B cell (primary cell): ENCODE measurements around the gene MYCL. TPM values are rescaled to one million over a fixed set of nuclear protein-coding genes. Genes with fewer than 3 reads are reported as not detected.
"Not testable (repeated sequence)": the region's sequence is repeated elsewhere in the genome, so short reads cannot be mapped to it uniquely, and the experiment has no call there.

Experiments used
- ATAC-seq: fragments of 200-7000 bp; cut with Tn5 transposase; one replicate; pipeline ENCODE4 v1.10.0; 2021; ENCODE audit warnings: low read depth, mild to moderate bottlenecking, moderate number of reproducible peaks, moderate library complexity
- CTCF ChIA-PET: fragments of 350-600 bp; sonication (Branson Sonifier 250); formaldehyde crosslinking; loops from one replicate; lab custom pipeline; 2021; ENCODE audit warnings: antibody characterized with exemption, inconsistent platforms; lab: Charles Lee
- POLR2A ChIA-PET: fragments of 350-600 bp; sonication (Branson Sonifier 250); formaldehyde crosslinking; loops from one replicate; lab custom pipeline; 2021; ENCODE audit warnings: antibody characterized with exemption; lab: Charles Lee
- DNase-seq: peaks from one replicate; pipeline ENCODE4 v3.0.0; 2013
- H2AFZ ChIP-seq: 2 replicates; pipeline ENCODE4 v1.6.1; 2012; ENCODE audit warnings: mild to moderate bottlenecking, low read depth, low read length; ENCODE audit not compliant: insufficient read depth, poor library complexity, severe bottlenecking
- H3K27ac ChIP-seq, 2 donors: 1 replicate in 1 of 2; 2 replicates in 1 of 2; pipeline ENCODE4 v1.5.1; 2012 to 2013; ENCODE audit warnings: low read length in 2 of 2, mild to moderate bottlenecking in 2 of 2, moderate library complexity in 1 of 2
- H3K27me3 ChIP-seq, 4 experiments: fragments of 200-600 bp in 1 of 4; sonication (generic) in 1 of 4; replicated peaks in 1 of 4; 1 replicate in 2 of 4; 2 replicates in 2 of 4; pipeline versions ENCODE4 v1.6.1 to v1.7.0; 2013 to 2016; ENCODE audit warnings: low read length in 3 of 4, mild to moderate bottlenecking in 2 of 4, mixed read lengths in 1 of 4, moderate library complexity in 1 of 4; ENCODE audit not compliant: insufficient read depth in 4 of 4, control insufficient read depth in 3 of 4; ENCODE audit errors: control extremely low read depth in 1 of 4
- H3K36me3 ChIP-seq, 2 experiments: replicated peaks in 1 of 2; 1 replicate in 1 of 2; 2 replicates in 1 of 2; pipeline versions ENCODE4 v1.6.1 to v1.7.1; 2013; ENCODE audit warnings: low read length in 1 of 2; ENCODE audit not compliant: insufficient read depth in 2 of 2, control insufficient read depth in 1 of 2; ENCODE audit errors: control extremely low read depth in 1 of 2, extremely low read depth in 1 of 2
- H3K4me1 ChIP-seq, 2 donors: fragments of 200-600 bp in 1 of 2; sonication (generic) in 1 of 2; 1 replicate in 1 of 2; 2 replicates in 1 of 2; pipeline versions ENCODE4 v1.5.1 to v1.6.1; 2013 to 2017; ENCODE audit warnings: low read length in 2 of 2; ENCODE audit not compliant: control insufficient read depth in 2 of 2, insufficient read depth in 2 of 2
- H3K4me2 ChIP-seq: replicated peaks from 2 replicates; pipeline ENCODE3; 2012; ENCODE audit warnings: mild to moderate bottlenecking, low read depth, low read length; ENCODE audit not compliant: poor library complexity, severe bottlenecking
- H3K4me3 ChIP-seq, 5 experiments: fragments of 200-600 bp in 1 of 5; sonication (generic) in 1 of 5; 1 replicate in 3 of 5; 2 replicates in 2 of 5; pipeline versions ENCODE4 v1.5.1 to v1.7.0; 2011 to 2016; ENCODE audit warnings: low read length in 4 of 5, mild to moderate bottlenecking in 4 of 5, low read depth in 2 of 5, control low read depth in 1 of 5, moderate library complexity in 1 of 5; ENCODE audit not compliant: insufficient read depth in 1 of 5; ENCODE audit errors: control extremely low read depth in 1 of 5, extremely low read depth in 1 of 5
- H3K79me2 ChIP-seq: fragments of 200-600 bp; sonication (generic); one replicate; pipeline ENCODE4 v1.6.0; 2016; ENCODE audit warnings: low read length; ENCODE audit not compliant: control insufficient read depth, insufficient read depth
- H3K9ac ChIP-seq: fragments of 200-600 bp; sonication (generic); 2 replicates; pipeline ENCODE4 v1.6.1; 2017; ENCODE audit warnings: mild to moderate bottlenecking, low read length, moderate library complexity
- H3K9me3 ChIP-seq, 3 donors: one replicate each; pipeline versions ENCODE4 v1.6.1 to v1.7.1; 2013; ENCODE audit warnings: low read length in 2 of 3; ENCODE audit not compliant: control insufficient read depth in 2 of 3, insufficient read depth in 1 of 3; ENCODE audit errors: control extremely low read depth in 1 of 3
- H4K20me1 ChIP-seq: 2 replicates; pipeline ENCODE4 v1.6.0; 2012; ENCODE audit warnings: mild to moderate bottlenecking, low read length; ENCODE audit not compliant: insufficient read depth, control insufficient read depth, poor library complexity, severe bottlenecking
- H3K27ac Mint-ChIP-seq: one replicate; pipeline ENCODE4 v1.8.0; 2021; ENCODE audit warnings: mixed read lengths
- H3K27me3 Mint-ChIP-seq: one replicate; pipeline ENCODE4 v1.8.0; 2021; ENCODE audit warnings: mixed read lengths
- H3K4me1 Mint-ChIP-seq: one replicate; pipeline ENCODE4 v1.8.0; 2021; ENCODE audit warnings: mixed read lengths
- H3K4me3 Mint-ChIP-seq: one replicate; pipeline ENCODE4 v1.8.0; 2021; ENCODE audit warnings: mixed read lengths
- H3K9me3 Mint-ChIP-seq: one replicate; pipeline ENCODE4 v1.8.0; 2022; ENCODE audit warnings: mixed read lengths; ENCODE audit not compliant: insufficient read depth
- EZH2 ChIP-seq: IDR thresholded peaks from 2 replicates; pipeline ENCODE4 v1.6.1; 2012; ENCODE audit warnings: borderline replicate concordance, low read depth, mild to moderate bottlenecking, moderate library complexity, low read length; ENCODE audit not compliant: insufficient read depth, poor library complexity, severe bottlenecking
- WGBS: methylation state at CpG from one replicate; pipeline ENCODE4 v1.1.5; 2013; ENCODE audit warnings: missing lambda C conversion rate; ENCODE audit not compliant: insufficient coverage; 5-methylcytosine and 5-hydroxymethylcytosine counted together
- intact Hi-C: fragments of 100-400 bp; cut with micrococcal nuclease; formaldehyde crosslinking; loops from one replicate; pipeline ENCODE4 v1.10.0; 2022
- polyA plus RNA-seq: library from polyadenylated mRNA; depleted of rRNA; stranded (reverse); fragments of >200 nt; gene quantifications from 2 replicates; pipeline ENCODE4 v1.2.3, GENCODE V29; 2012
- total RNA-seq, 2 donors: library from RNA; stranded (reverse); fragments of 120-200 nt in 1 of 2; gene quantifications; 1 replicate in 1 of 2; 2 replicates in 1 of 2; pipeline versions ENCODE4 v1.2.3 to v1.2.4, GENCODE V29; 2013 to 2022
- TF ChIP-seq, protein P1 (sequence below): fragments of 200-600 bp; IDR thresholded peaks from one replicate; pipeline ENCODE4 v1.8.0; 2022; ENCODE audit warnings: antibody characterized with exemption, mild to moderate bottlenecking

MYCL gene
- total and polyA plus RNA-seq, 2 donors (not counting 1 experiment from before 2014, with no cell fraction given): 0.03 to 0.62 TPM

GRCh38 chr1:39869538-39870112 is 32.1 kb downstream of the MYCL start:
- DNase-seq, H3K4me3 ChIP-seq, CTCF ChIA-PET, H3K27ac Mint-ChIP-seq, H3K9me3 Mint-ChIP-seq, H3K27me3 Mint-ChIP-seq, H3K4me1 Mint-ChIP-seq, ATAC-seq, H3K27me3 ChIP-seq, H3K9me3 ChIP-seq, H3K4me1 ChIP-seq, H3K36me3 ChIP-seq, H3K4me3 Mint-ChIP-seq, H3K9ac ChIP-seq, intact Hi-C loops, H2AFZ ChIP-seq, H3K27ac ChIP-seq, H3K4me2 ChIP-seq: not testable (repeated sequence)
- peaks cover 84% of the 10 kb centered on the region for H3K79me2 ChIP-seq
- WGBS: over 99% methylated on average over 17 of the region's 37 CpGs
- POLR2A ChIA-PET: interaction anchor here (0.7 kb wide), 1 partner anchor 50 kb away, joined by 4 read pairs; no protein-coding TSS in a partner anchor
- H4K20me1 ChIP-seq: peaks cover 20% of the 10 kb centered on the region

GRCh38 chr1:39866767-39867166 is 35.0 kb downstream of the MYCL start:
- POLR2A ChIA-PET: no interaction called here
- Histone ChIP-seq H2AFZ (no peak overlapping the region), H3K4me2 (no peak overlapping the region), H3K27ac (no peak overlapping the region), H3K27me3 (no peaks in the 10 kb centered on the region), H3K9ac (no peak overlapping the region), H3K79me2 (peaks cover 85% of the 10 kb centered on the region), H3K4me3 (no peak overlapping the region), H3K9me3 (no peaks in the 10 kb centered on the region), H4K20me1 (peaks cover 19% of the 10 kb centered on the region), H3K36me3 (peaks cover 0 to 2% of the 10 kb centered on the region in 2 experiments), H3K4me1 (no peaks in the 10 kb centered on the region)
- H3K4me1 Mint-ChIP-seq: peaks cover 2% of the 10 kb centered on the region
- no peak for TF ChIP-seq EZH2
- TF ChIP-seq, protein P1, sequence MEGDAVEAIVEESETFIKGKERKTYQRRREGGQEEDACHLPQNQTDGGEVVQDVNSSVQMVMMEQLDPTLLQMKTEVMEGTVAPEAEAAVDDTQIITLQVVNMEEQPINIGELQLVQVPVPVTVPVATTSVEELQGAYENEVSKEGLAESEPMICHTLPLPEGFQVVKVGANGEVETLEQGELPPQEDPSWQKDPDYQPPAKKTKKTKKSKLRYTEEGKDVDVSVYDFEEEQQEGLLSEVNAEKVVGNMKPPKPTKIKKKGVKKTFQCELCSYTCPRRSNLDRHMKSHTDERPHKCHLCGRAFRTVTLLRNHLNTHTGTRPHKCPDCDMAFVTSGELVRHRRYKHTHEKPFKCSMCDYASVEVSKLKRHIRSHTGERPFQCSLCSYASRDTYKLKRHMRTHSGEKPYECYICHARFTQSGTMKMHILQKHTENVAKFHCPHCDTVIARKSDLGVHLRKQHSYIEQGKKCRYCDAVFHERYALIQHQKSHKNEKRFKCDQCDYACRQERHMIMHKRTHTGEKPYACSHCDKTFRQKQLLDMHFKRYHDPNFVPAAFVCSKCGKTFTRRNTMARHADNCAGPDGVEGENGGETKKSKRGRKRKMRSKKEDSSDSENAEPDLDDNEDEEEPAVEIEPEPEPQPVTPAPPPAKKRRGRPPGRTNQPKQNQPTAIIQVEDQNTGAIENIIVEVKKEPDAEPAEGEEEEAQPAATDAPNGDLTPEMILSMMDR: no peak
- CTCF ChIA-PET: no interaction called here
- no peaks in the 10 kb centered on the region for H3K9me3 Mint-ChIP-seq
- DNase-seq (no peak), ATAC-seq (no peak)
- intact Hi-C loops: no loop called here
- WGBS: 100% methylated on average over 1 of the region's 2 CpGs
- H3K27me3 Mint-ChIP-seq: no peaks in the 10 kb centered on the region
- no peak overlapping the region for H3K27ac Mint-ChIP-seq
- H3K4me3 Mint-ChIP-seq: no peak overlapping the region
